ENCODE data around the gene FARP1. TPM values are rescaled to one million over a fixed set of nuclear protein-coding genes. Genes with fewer than 3 reads are reported as not detected.

The FARP1 gene
- total RNA-seq, 2 experiments from 2014 or later = not detected

- intact Hi-C loops (cut with micrococcal nuclease; ENCODE audit: unreplicated experiment) = loop anchor here (5.0 kb wide), 1 partner anchor 37 kb away; no protein-coding TSS in a partner anchor
- peaks cover 37% of the 10 kb centered on the region for H4K20me1 ChIP-seq (ENCODE audit: insufficient read depth, low read length)
- peaks cover 39% of the 10 kb centered on the region for H3K79me2 ChIP-seq (ENCODE audit: insufficient read depth, low read depth, low read length)
- TF ChIP-seq EZH2phosphoT487 (IDR thresholded peaks at IDR 0.05; ENCODE audit: borderline replicate concordance, low read depth, low read length) = no peak
- TF ChIP-seq, protein P1, sequence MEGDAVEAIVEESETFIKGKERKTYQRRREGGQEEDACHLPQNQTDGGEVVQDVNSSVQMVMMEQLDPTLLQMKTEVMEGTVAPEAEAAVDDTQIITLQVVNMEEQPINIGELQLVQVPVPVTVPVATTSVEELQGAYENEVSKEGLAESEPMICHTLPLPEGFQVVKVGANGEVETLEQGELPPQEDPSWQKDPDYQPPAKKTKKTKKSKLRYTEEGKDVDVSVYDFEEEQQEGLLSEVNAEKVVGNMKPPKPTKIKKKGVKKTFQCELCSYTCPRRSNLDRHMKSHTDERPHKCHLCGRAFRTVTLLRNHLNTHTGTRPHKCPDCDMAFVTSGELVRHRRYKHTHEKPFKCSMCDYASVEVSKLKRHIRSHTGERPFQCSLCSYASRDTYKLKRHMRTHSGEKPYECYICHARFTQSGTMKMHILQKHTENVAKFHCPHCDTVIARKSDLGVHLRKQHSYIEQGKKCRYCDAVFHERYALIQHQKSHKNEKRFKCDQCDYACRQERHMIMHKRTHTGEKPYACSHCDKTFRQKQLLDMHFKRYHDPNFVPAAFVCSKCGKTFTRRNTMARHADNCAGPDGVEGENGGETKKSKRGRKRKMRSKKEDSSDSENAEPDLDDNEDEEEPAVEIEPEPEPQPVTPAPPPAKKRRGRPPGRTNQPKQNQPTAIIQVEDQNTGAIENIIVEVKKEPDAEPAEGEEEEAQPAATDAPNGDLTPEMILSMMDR (conservative IDR thresholded peaks at IDR 0.05; ENCODE audit: low read length) = no peak
- H3K27ac ChIP-seq (ENCODE audit: low read depth, low read length, poor library complexity, severe bottlenecking) = no peak overlapping the region
- no peak overlapping the region for H3K4me2 ChIP-seq (ENCODE audit: low read length)
- H3K4me1 ChIP-seq (ENCODE audit: insufficient read depth, low read length, poor library complexity, severe bottlenecking) = peaks cover 47% of the 10 kb centered on the region
- peaks cover 7% of the 10 kb centered on the region for H3K36me3 ChIP-seq (ENCODE audit: insufficient read depth, low read length)
- ChIA-PET POLR2A (interaction anchor here (0.8 kb wide), 1 partner anchor 88 kb away, joined by 3 read pairs; no protein-coding TSS in a partner anchor), CTCF (ENCODE audit: unreplicated experiment) (no interaction called here)
- H3K4me3 ChIP-seq (ENCODE audit: low read depth, low read length, poor library complexity, severe bottlenecking) = no peak overlapping the region
- no peaks in the 10 kb centered on the region for H3K9me2 ChIP-seq (ENCODE audit: insufficient read depth, low read length)
- no peak for DNase-seq (ENCODE audit: low spot score)
- H2AFZ ChIP-seq (ENCODE audit: low read length) = no peak overlapping the region
- no peaks in the 10 kb centered on the region for H3K9me3 ChIP-seq (ENCODE audit: low read length)
- no TSS peak for BruUV-seq (replicated peaks)
These were observed 341.7 kb downstream of the FARP1 start for GRCh38 chr13:98484289-98485219.

GRCh38 chr13:98485561-98485960 is 342.7 kb downstream of the FARP1 start:
- POLR2A ChIA-PET = no interaction called here
- H3K4me3 ChIP-seq (ENCODE audit: low read depth, low read length, poor library complexity, severe bottlenecking) = no peak overlapping the region
- H3K36me3 ChIP-seq (ENCODE audit: insufficient read depth, low read length) = peaks cover 7% of the 10 kb centered on the region
- peaks cover 47% of the 10 kb centered on the region for H4K20me1 ChIP-seq (ENCODE audit: insufficient read depth, low read length)
- no TSS peak for BruUV-seq (replicated peaks)
- no peak for DNase-seq (ENCODE audit: low spot score)
- CTCF ChIA-PET (ENCODE audit: unreplicated experiment) = no interaction called here
- intact Hi-C loops (cut with micrococcal nuclease; ENCODE audit: unreplicated experiment) = loop anchor here (5.0 kb wide), 1 partner anchor 38 kb away; no protein-coding TSS in a partner anchor
- peaks cover 56% of the 10 kb centered on the region for H3K4me1 ChIP-seq (ENCODE audit: insufficient read depth, low read length, poor library complexity, severe bottlenecking)
- no peaks in the 10 kb centered on the region for H3K9me3 ChIP-seq (ENCODE audit: low read length)
- H3K4me2 ChIP-seq (ENCODE audit: low read length) = no peak overlapping the region
- no peak overlapping the region for H3K27ac ChIP-seq (ENCODE audit: low read depth, low read length, poor library complexity, severe bottlenecking)
- H2AFZ ChIP-seq (ENCODE audit: low read length) = no peak overlapping the region
- no peaks in the 10 kb centered on the region for H3K9me2 ChIP-seq (ENCODE audit: insufficient read depth, low read length)
- no peak for TF ChIP-seq EZH2phosphoT487 (IDR thresholded peaks at IDR 0.05; ENCODE audit: borderline replicate concordance, low read depth, low read length)
- TF ChIP-seq, protein P1 (conservative IDR thresholded peaks at IDR 0.05; ENCODE audit: low read length) = no peak
- H3K79me2 ChIP-seq (ENCODE audit: insufficient read depth, low read depth, low read length) = peaks cover 47% of the 10 kb centered on the region; the same call in 1 of the 2 replicates

DNA sequence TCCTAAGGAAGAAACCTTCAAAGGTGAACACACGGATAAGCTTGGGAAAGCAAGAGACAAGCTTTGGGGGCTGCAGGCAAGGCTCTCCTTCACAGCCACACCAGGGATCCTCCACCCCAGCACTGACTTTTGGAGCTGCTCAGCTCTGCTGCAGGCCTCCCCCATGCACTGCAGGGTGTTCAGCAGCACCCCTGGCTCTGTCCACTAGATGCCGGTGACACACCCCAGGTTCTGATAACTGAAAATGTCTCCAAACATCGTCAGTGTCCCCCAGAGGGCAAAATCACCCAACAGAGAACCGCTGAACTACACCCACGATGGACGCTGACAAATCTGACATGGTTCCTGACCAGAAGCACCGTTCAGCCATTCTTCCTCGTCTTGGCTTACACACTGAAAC is 343.5 kb downstream of the FARP1 start:
- H3K4me1 ChIP-seq (ENCODE audit: insufficient read depth, low read length, poor library complexity, severe bottlenecking) = peaks cover 51% of the 10 kb centered on the region
- H3K79me2 ChIP-seq (ENCODE audit: insufficient read depth, low read depth, low read length) = peaks cover 52% of the 10 kb centered on the region
- H4K20me1 ChIP-seq (ENCODE audit: insufficient read depth, low read length) = peaks cover 55% of the 10 kb centered on the region
- DNase-seq (ENCODE audit: low spot score) = no peak
- H3K36me3 ChIP-seq (ENCODE audit: insufficient read depth, low read length) = peaks cover 3% of the 10 kb centered on the region
- CTCF ChIA-PET (ENCODE audit: unreplicated experiment) = no interaction called here
- no peak overlapping the region for H3K4me3 ChIP-seq (ENCODE audit: low read depth, low read length, poor library complexity, severe bottlenecking)
- H3K27ac ChIP-seq (ENCODE audit: low read depth, low read length, poor library complexity, severe bottlenecking) = no peak overlapping the region
- H3K4me2 ChIP-seq (ENCODE audit: low read length) = no peak overlapping the region
- TF ChIP-seq, protein P1 (conservative IDR thresholded peaks at IDR 0.05; ENCODE audit: low read length) = no peak
- TF ChIP-seq EZH2phosphoT487 (IDR thresholded peaks at IDR 0.05; ENCODE audit: borderline replicate concordance, low read depth, low read length) = no peak
- BruUV-seq (replicated peaks) = no TSS peak
- POLR2A ChIA-PET = interaction anchor here (3.2 kb wide), 1 partner anchor 85 kb away, joined by 16 read pairs; no protein-coding TSS in a partner anchor
- no peak overlapping the region for H2AFZ ChIP-seq (ENCODE audit: low read length)
- intact Hi-C loops (cut with micrococcal nuclease; ENCODE audit: unreplicated experiment) = loop anchor here (5.0 kb wide), 1 partner anchor 39 kb away; no protein-coding TSS in a partner anchor
- no peaks in the 10 kb centered on the region for H3K9me3 ChIP-seq (ENCODE audit: low read length)
- no peaks in the 10 kb centered on the region for H3K9me2 ChIP-seq (ENCODE audit: insufficient read depth, low read length)
